Hematopoietic multipotent progenitor cell treated with erythropoietin and hydrocortisone succinate and interleukin-3 and kit ligand, for 4 days (in vitro differentiated cells): ENCODE results near the gene CNTNAP1.

Experiments
- DNase-seq: peaks from one replicate; pipeline ENCODE4 v3.0.0-alpha.2; 2015

Gene CNTNAP1

DNA sequence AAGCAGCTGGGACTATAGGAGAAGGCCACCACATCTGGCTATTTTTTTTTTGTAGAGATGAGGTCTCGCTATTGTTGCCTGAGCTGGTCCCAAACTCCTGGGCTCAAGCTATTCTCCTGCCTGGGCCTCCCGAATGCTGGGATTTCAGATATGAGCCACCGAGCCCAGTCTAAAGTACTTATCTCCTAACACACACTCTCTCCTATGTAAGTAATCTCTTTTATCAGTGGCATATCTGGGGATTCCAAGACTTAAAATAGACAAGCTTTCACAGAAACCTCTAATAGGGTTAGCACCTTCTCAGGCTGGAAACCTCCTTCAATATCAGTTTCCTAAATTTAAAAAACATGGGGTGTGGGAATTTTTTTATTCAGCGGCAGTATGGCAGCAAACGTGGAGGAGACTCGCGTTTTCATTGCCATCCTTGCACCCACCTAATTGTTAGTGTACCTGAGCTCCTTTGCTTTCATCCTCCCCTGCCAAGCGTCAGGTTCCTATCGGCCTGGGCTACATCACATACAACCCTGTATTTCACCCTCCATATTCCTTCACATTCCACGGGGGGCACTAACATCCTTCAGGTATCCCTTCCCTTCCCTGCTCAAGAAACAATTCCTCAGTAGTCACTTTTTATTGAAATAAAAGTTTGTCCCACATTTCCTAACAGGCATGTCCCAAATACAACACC lies 61.4 kb downstream of the CNTNAP1 start:
- DNase-seq, result peak; percentile 37

GRCh38 chr17:42744283-42744805 lies 62.0 kb downstream of the CNTNAP1 start:
- peak; percentile 69 for DNase-seq

DNA sequence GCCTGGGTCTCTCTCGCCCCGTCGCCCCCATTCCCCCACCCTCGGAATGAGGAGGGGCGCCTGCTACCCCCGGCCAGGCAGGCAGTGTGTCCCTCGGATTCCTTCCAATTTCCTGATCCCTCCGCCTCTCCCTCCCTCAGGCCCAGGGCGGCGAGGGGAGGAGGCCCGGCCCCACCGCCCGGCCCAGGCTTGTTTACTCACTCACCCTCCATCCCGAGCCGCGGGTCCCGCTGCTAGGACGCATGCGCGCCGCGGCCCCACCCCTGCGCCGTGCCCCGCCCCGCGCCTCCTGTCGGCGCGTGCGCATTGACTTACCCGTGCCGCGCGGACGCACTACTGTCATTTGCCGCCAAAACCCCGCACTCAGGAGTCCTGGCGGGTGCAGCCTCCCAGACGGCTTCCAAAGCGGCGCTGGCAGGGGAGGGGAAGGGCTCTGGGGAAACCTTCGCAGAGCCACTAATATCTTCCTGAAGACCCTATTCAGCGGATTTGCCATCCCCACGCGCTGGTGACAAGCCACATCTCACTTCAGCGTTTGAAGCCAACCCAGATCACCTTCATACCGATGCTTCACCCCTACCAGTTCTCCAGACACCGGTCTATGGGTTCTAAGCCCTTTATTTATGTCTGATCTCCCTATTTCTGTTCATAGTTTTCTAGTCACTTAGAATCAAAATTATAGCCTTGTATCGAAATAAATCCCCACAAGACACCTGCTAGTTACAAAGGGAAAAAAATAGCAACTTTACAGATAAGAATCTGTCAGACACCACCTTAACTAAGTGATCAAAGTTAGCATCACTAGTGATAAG lies 62.7 kb downstream of the CNTNAP1 start, which contains the start of gene EZH1:
Gene EZH1 (minus strand): TSS at position 235 of the 812 bp plus-strand sequence. CDS start 16,099 bp downstream, outside the sequence.
- DNase-seq, result peak; percentile 96

GRCh38 chr17:42748202-42748907 lies 66.0 kb downstream of the CNTNAP1 start:
- DNase-seq, result no peak

- DNase-seq, result no peak
These were observed 66.8 kb downstream of the CNTNAP1 start for GRCh38 chr17:42748908-42749798.
